Measurements from ENCODE around the gene IQCH. TPM values are rescaled to one million over a fixed set of nuclear protein-coding genes. Genes with fewer than 3 reads are reported as not detected.

Gene IQCH
- total RNA-seq, 1 experiment from 2014 or later: 1.9 TPM

GRCh38 chr15:67501177-67501835 lies 246.7 kb downstream of the IQCH start:
- no peak overlapping the region for H3K4me3 Mint-ChIP-seq
- POLR2A ChIA-PET: no interaction called here
- TF ChIP-seq SMAD3 (CRISPR knock-in tag; IDR thresholded peaks at IDR 0.05; ENCODE audit: borderline replicate concordance) (no peak), ZNF317 (CRISPR knock-in tag; IDR thresholded peaks at IDR 0.05; ENCODE audit: borderline replicate concordance, low read depth) (no peak), MAX (CRISPR knock-in tag; IDR thresholded peaks at IDR 0.05) (no peak), FOXP1 (CRISPR knock-in tag; IDR thresholded peaks at IDR 0.05; ENCODE audit: borderline replicate concordance) (no peak), ZNF232 (CRISPR knock-in tag; IDR thresholded peaks at IDR 0.05) (no peak), USF1 (CRISPR knock-in tag; IDR thresholded peaks at IDR 0.05) (no peak), CREM (CRISPR knock-in tag; IDR thresholded peaks at IDR 0.05) (no peak), ZNF138 (CRISPR knock-in tag; conservative IDR thresholded peaks at IDR 0.05) (no peak), HMGXB4 (CRISPR knock-in tag; IDR thresholded peaks at IDR 0.05) (no peak), STAT6 (CRISPR knock-in tag; conservative IDR thresholded peaks at IDR 0.05; ENCODE audit: low read depth) (no peak), E2F4 (CRISPR knock-in tag; IDR thresholded peaks at IDR 0.05; ENCODE audit: borderline replicate concordance, low read depth) (no peak), NFE2L1 (CRISPR knock-in tag; IDR thresholded peaks at IDR 0.05) (no peak), MXD4 (CRISPR knock-in tag; IDR thresholded peaks at IDR 0.05; ENCODE audit: borderline replicate concordance) (no peak), FOXK1 (CRISPR knock-in tag; IDR thresholded peaks at IDR 0.05) (no peak), PRDM15 (CRISPR knock-in tag; IDR thresholded peaks at IDR 0.05) (no peak)
- DNase-seq (ENCODE audit: low spot score) (no peak), ATAC-seq (peak; percentile 47)
- H3K27ac Mint-ChIP-seq: no peak overlapping the region
- no peaks in the 10 kb centered on the region for H3K36me3 Mint-ChIP-seq
- peaks cover 19% of the 10 kb centered on the region for H3K4me1 Mint-ChIP-seq
- no peaks in the 10 kb centered on the region for H3K27me3 Mint-ChIP-seq (ENCODE audit: low read depth)
- no peaks in the 10 kb centered on the region for H3K9me3 Mint-ChIP-seq
- CTCF ChIA-PET: interaction anchor here (0.6 to 1.8 kb wide), 13 partner anchors 10 to 770 kb away, joined by 3 to 10 read pairs (median 4); partner anchors contain the start of gene SKOR1
